ENCODE results near the gene TCFL5.

DNA sequence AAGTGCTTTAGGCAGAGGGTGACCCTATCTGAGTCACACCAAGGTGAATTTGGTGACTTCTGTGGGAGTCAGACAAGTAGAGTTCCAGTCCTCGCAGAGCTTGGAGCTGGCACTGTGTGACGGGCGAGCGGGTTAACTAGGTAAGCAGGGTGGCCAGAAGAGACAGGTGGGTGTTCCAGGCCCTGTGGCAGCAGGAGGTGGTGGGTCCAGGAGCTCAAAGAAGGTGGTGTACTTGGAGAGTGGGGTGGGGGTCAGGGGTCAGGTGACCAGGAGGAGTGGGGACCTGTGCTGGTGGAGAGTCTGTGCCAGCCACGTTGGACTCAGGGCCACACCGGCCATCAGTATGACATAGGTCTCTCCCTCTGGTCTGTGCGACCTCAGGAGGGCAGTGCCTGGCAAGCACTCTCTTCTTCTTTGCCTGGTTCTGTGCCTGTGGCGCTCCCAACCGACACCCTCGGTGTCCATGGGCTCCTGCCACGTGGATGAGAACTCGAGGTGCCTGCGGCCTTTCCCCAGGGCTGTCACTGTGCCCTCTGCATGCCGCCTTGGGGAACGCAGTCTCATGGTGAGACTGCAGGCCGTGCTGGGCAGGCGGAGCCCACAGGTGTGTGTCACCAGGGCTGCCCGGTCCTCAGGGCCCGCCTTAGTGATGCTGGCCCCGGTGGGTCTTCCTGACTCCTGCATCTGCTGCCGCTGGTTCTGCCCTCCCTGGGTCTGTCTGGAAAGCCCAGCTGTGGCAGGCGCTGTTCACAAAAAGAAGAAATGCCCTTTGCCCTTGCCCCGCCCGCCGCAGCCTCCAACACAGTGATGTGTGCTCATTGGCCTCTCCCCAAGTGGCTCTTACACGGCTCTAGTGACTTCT lies 63.7 kb downstream of the TCFL5 start:
- TF ChIP-seq EZH2 (optimal IDR thresholded peaks at IDR 0.05; ENCODE audit: low read depth, low read length): no peak
- TF ChIP-seq, protein P1, sequence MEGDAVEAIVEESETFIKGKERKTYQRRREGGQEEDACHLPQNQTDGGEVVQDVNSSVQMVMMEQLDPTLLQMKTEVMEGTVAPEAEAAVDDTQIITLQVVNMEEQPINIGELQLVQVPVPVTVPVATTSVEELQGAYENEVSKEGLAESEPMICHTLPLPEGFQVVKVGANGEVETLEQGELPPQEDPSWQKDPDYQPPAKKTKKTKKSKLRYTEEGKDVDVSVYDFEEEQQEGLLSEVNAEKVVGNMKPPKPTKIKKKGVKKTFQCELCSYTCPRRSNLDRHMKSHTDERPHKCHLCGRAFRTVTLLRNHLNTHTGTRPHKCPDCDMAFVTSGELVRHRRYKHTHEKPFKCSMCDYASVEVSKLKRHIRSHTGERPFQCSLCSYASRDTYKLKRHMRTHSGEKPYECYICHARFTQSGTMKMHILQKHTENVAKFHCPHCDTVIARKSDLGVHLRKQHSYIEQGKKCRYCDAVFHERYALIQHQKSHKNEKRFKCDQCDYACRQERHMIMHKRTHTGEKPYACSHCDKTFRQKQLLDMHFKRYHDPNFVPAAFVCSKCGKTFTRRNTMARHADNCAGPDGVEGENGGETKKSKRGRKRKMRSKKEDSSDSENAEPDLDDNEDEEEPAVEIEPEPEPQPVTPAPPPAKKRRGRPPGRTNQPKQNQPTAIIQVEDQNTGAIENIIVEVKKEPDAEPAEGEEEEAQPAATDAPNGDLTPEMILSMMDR (IDR thresholded peaks at IDR 0.05; ENCODE audit: low read length): no peak
- no peak for TF ChIP-seq EZH2phosphoT487 (IDR thresholded peaks at IDR 0.05; ENCODE audit: low read length)
